Sigmoid colon (tissue), 7 donors: ENCODE results near the gene MOV10L1. TPM values are rescaled to one million over a fixed set of nuclear protein-coding genes. Genes with fewer than 3 reads are reported as not detected.
A peak's percentile ranks its signal among the peaks of the same experiment; 100 is the strongest.

Source experiments
- DNase-seq: peaks from one replicate; pipeline ENCODE4 v3.0.0-alpha.2; 2019
- H3K27ac ChIP-seq, 4 donors: fragments of 200-600 bp; sonication (generic); one replicate each; pipeline ENCODE4 v1.5.1; 2016 to 2019; ENCODE audit warnings: mild to moderate bottlenecking in 1 of 4
- H3K27me3 ChIP-seq, 3 donors: fragments of 200-600 bp; sonication (generic); one replicate each; pipeline ENCODE4 v1.5.1; 2019; ENCODE audit warnings: mild to moderate bottlenecking in 1 of 3
- H3K36me3 ChIP-seq, 4 donors: fragments of 200-600 bp; sonication (generic); one replicate each; pipeline ENCODE4 v1.5.1; 2016 to 2019
- H3K4me1 ChIP-seq, 4 donors: fragments of 200-600 bp; sonication (generic); one replicate each; pipeline ENCODE4 v1.5.1; 2017 to 2019
- H3K4me3 ChIP-seq, 4 donors: fragments of 200-600 bp; sonication (generic); one replicate each; pipeline ENCODE4 v1.5.1; 2017 to 2019; ENCODE audit warnings: mild to moderate bottlenecking in 2 of 4, moderate library complexity in 1 of 4
- H3K9me3 ChIP-seq, 4 donors: fragments of 200-600 bp in 3 of 4; sonication (generic) in 3 of 4; one replicate each; pipeline versions ENCODE4 v1.5.1 to v1.6.1; 2013 to 2019
- EP300 ChIP-seq, 4 donors: sonication (generic); formaldehyde crosslinking; IDR thresholded peaks; one replicate each; pipeline ENCODE4 v1.6.1; 2017; ENCODE audit warnings: antibody characterized with exemption in 4 of 4
- POLR2A ChIP-seq, 2 donors: fragments of 450-650 bp; IDR thresholded peaks; one replicate each; pipeline ENCODE4 v1.6.1; 2016; ENCODE audit warnings: antibody characterized with exemption in 2 of 2, mild to moderate bottlenecking in 2 of 2, moderate library complexity in 2 of 2
- POLR2AphosphoS5 ChIP-seq, 4 donors: sonication (generic); formaldehyde crosslinking; IDR thresholded peaks; one replicate each; pipeline ENCODE4 v1.6.1; 2017; ENCODE audit warnings: antibody characterized with exemption in 4 of 4
- WGBS, 2 donors: extraction: QIAGEN DNeasy Blood & Tissue Kit; methylation state at CpG; one replicate each; pipeline ENCODE4 v1.1.7; 2013; 5-methylcytosine and 5-hydroxymethylcytosine counted together
- intact Hi-C: fragments of 100-400 bp; cut with DNase I; formaldehyde crosslinking; loops from one replicate; pipeline ENCODE4 v1.15.1; 2023
- polyA plus RNA-seq, 3 donors: library from polyadenylated mRNA; stranded (reverse); fragments of 200-250 nt; gene quantifications; one replicate each; pipeline ENCODE4 v1.2.3, GENCODE V29; 2013
- total RNA-seq, 4 donors: library from RNA; depleted of rRNA; stranded (reverse); fragments of >200 nt; gene quantifications; one replicate each; pipeline ENCODE4 v1.1.0, GENCODE V29; 2016
- TF ChIP-seq, protein P1 (sequence below), 4 experiments: fragments of 450-650 bp in 3 of 4; fragments of 200-600 bp in 1 of 4; IDR thresholded peaks; one replicate each; pipeline ENCODE4 v1.5.1; 2016 to 2019; ENCODE audit warnings: antibody characterized with exemption in 4 of 4, mild to moderate bottlenecking in 3 of 4, moderate library complexity in 2 of 4
- donor health status: healthy with polysubstance abuse.
- donor health status: Bipolar disorder and iron deficiency.
- donor health status: healthy.

MOV10L1 gene
- total and polyA plus RNA-seq, 7 donors, result 0.47 to 5.6 (median 1.8) TPM; not detected in 2

DNA sequence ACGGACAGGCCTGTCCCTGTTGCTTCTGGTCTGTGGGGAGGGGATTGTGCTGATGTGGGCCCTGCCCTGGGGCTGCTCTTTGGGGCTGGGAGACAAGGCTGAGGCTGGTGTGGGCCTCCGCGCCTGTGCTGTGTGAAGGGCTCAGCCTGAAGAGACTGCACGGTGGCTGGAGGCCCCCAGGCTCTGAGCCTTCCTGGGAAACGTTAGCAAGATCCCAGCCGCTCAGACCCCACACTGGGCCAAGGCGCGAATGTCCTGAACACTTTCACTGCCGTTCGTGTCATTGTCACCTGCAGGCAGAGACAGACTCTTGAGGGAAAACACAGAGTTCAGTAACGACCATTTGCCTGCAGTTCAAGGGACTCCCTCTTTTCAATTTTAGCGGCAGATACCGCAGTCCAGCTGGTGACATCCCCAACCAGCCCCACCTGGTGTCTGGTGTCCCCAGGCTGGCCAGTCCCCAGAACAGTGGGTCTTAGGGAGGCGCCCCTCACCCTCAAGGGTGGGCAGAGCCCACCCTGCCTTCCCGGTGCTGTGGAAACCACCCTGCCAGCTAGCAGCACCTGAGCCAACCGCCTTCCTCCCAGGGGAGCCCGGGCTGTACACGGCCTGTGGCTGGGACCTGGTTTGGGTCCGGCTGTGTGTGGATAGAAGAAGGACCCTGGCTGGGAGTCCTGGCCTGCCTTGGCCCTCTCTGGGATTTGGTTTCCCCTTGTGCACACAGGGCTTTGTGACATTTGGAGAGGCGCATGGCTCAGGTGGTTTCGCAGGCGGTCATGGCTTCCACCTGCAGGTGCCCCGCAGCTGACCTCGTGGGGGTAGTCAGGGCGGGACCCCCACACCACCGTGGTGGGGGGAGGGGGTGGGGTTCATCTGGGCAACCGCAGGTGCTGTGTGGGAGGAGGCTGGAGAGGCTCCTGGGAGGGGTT lies 86.4 kb downstream of the MOV10L1 start:
- Histone ChIP-seq H3K9me3 (no peaks in the 10 kb centered on the region), H3K27ac (no peak overlapping the region), H3K36me3 (no peaks in the 10 kb centered on the region), H3K27me3 (peaks cover 23 to 73% (median 31%) of the 10 kb centered on the region in 3 donors), H3K4me1 (peaks cover 0 to 7% (median under 1%) of the 10 kb centered on the region in 4 donors), H3K4me3 (no peak overlapping the region)
- intact Hi-C loops, result no loop called here
- 72 to 75% methylated on average over 27 of the region's 27 CpGs for WGBS, 2 donors
- peak; percentile 57 for DNase-seq
- no peak for TF ChIP-seq POLR2AphosphoS5 (IDR thresholded peaks at IDR 0.05)
- TF ChIP-seq EP300 (IDR thresholded peaks at IDR 0.05), result no peak
- TF ChIP-seq, protein P1, sequence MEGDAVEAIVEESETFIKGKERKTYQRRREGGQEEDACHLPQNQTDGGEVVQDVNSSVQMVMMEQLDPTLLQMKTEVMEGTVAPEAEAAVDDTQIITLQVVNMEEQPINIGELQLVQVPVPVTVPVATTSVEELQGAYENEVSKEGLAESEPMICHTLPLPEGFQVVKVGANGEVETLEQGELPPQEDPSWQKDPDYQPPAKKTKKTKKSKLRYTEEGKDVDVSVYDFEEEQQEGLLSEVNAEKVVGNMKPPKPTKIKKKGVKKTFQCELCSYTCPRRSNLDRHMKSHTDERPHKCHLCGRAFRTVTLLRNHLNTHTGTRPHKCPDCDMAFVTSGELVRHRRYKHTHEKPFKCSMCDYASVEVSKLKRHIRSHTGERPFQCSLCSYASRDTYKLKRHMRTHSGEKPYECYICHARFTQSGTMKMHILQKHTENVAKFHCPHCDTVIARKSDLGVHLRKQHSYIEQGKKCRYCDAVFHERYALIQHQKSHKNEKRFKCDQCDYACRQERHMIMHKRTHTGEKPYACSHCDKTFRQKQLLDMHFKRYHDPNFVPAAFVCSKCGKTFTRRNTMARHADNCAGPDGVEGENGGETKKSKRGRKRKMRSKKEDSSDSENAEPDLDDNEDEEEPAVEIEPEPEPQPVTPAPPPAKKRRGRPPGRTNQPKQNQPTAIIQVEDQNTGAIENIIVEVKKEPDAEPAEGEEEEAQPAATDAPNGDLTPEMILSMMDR (IDR thresholded peaks at IDR 0.05), result no peak
- TF ChIP-seq POLR2A (IDR thresholded peaks at IDR 0.05), result no peak

DNA sequence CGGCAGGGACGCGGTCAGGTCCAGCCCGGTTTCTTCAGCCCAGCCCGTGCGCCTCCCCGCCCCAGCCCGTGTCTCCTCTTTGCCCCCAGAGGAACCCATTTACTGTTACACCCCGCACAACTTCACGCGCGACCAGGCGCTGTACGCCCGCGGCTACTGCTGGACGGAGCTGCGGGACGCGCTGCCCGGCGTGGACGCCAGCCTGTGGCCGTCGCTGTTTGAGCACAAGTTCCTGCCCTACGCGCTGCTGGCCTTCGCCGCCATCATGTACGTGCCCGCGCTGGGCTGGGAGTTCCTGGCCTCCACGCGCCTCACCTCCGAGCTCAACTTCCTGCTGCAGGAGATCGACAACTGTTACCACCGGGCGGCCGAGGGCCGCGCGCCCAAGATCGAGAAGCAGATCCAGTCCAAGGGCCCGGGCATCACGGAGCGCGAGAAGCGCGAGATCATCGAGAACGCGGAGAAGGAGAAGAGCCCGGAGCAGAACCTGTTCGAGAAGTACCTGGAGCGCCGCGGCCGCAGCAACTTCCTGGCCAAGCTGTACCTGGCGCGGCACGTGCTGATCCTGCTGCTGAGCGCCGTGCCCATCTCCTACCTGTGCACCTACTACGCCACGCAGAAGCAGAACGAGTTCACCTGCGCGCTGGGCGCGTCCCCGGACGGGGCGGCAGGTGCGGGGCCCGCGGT lies 87.2 kb downstream of the MOV10L1 start:
- peak; percentile 59 for DNase-seq
- Histone ChIP-seq H3K27me3 (peaks cover 19 to 65% (median 24%) of the 10 kb centered on the region in 3 donors), H3K9me3 (no peaks in the 10 kb centered on the region), H3K4me1 (peaks cover 0 to 6% (median 0%) of the 10 kb centered on the region in 4 donors), H3K36me3 (no peaks in the 10 kb centered on the region), H3K27ac (no peak overlapping the region), H3K4me3 (no peak overlapping the region)
- 96 to 97% methylated on average over 76 of the region's 76 CpGs for WGBS, 2 donors
- TF ChIP-seq, protein P1 (IDR thresholded peaks at IDR 0.05), result no peak
- TF ChIP-seq POLR2AphosphoS5 (IDR thresholded peaks at IDR 0.05), result no peak
- intact Hi-C loops, result no loop called here

DNA sequence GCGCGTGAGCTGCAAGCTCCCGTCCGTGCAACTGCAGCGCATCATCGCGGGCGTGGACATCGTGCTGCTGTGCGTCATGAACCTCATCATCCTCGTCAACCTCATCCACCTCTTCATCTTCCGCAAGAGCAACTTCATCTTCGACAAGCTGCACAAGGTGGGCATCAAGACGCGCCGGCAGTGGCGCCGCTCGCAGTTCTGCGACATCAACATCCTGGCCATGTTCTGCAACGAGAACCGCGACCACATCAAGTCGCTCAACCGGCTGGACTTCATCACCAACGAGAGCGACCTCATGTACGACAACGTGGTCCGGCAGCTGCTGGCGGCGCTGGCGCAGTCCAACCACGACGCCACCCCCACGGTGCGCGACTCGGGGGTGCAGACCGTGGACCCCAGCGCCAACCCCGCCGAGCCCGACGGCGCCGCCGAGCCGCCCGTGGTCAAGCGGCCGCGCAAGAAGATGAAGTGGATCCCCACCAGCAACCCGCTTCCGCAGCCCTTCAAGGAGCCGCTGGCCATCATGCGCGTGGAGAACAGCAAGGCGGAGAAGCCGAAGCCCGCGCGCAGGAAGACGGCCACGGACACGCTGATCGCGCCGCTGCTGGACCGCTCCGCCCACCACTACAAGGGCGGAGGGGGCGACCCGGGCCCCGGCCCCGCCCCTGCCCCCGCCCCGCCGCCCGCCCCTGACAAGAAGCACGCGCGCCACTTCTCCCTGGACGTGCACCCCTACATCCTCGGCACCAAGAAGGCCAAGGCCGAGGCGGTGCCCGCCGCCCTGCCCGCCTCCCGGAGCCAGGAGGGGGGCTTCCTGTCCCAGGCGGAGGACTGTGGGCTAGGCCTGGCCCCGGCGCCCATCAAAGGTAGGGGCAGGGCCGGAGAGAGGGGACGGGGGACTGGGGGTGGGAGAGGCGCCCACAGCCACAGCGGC lies 88.0 kb downstream of the MOV10L1 start:
- no peaks in the 10 kb centered on the region for H3K36me3 ChIP-seq
- peaks cover 0 to 6% (median 0%) of the 10 kb centered on the region in 4 donors for H3K4me1 ChIP-seq
- H3K9me3 ChIP-seq, result no peaks in the 10 kb centered on the region
- 67 to 73% methylated on average over 98 of the region's 98 CpGs for WGBS, 2 donors
- no peak overlapping the region for H3K4me3 ChIP-seq
- TF ChIP-seq, protein P1 (IDR thresholded peaks at IDR 0.05), result no peak
- no peak for TF ChIP-seq POLR2AphosphoS5 (IDR thresholded peaks at IDR 0.05)
- no peak for TF ChIP-seq POLR2A (IDR thresholded peaks at IDR 0.05)
- no peak for TF ChIP-seq EP300 (IDR thresholded peaks at IDR 0.05)
- DNase-seq, result peak; percentile 56
- H3K27me3 ChIP-seq, result peaks cover 19 to 62% (median 24%) of the 10 kb centered on the region in 3 donors
- intact Hi-C loops, result no loop called here
- H3K27ac ChIP-seq, result no peak overlapping the region

DNA sequence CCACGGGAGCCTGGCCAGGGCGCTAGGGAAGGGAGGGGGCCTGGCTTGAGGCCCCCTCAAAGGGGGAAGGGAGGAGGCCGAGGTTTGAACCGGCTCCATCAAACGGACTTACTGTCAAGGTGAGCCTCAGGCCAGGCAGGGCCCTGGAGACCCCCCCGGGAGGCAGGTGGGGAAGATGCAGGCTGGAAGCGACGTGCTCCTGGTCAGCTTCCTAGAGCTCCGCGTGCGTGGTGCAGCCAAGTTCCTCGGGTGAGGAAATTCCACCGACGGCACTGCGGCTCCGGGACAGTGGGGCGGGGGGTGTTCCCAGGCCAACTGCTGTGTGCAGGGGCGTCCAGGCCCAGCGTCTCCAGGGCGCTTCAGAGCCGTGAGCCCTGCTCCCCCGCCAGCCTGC lies 88.7 kb downstream of the MOV10L1 start:
- Histone ChIP-seq H3K4me3 (no peak overlapping the region), H3K9me3 (no peaks in the 10 kb centered on the region), H3K27me3 (peaks cover 19 to 55% (median 21%) of the 10 kb centered on the region in 3 donors), H3K27ac (no peak overlapping the region), H3K36me3 (no peaks in the 10 kb centered on the region), H3K4me1 (peaks cover 0 to 7% (median 1%) of the 10 kb centered on the region in 4 donors)
- peak; percentile 59 for DNase-seq
- intact Hi-C loops, result no loop called here
- TF ChIP-seq EP300 (IDR thresholded peaks at IDR 0.05) (no peak), POLR2A (IDR thresholded peaks at IDR 0.05) (no peak), POLR2AphosphoS5 (IDR thresholded peaks at IDR 0.05) (no peak)
- TF ChIP-seq, protein P1 (IDR thresholded peaks at IDR 0.05), result no peak
- 45 to 67% methylated on average over 22 of the region's 22 CpGs for WGBS, 2 donors
